ENCODE measurements around the gene PIEZO1.

DNA sequence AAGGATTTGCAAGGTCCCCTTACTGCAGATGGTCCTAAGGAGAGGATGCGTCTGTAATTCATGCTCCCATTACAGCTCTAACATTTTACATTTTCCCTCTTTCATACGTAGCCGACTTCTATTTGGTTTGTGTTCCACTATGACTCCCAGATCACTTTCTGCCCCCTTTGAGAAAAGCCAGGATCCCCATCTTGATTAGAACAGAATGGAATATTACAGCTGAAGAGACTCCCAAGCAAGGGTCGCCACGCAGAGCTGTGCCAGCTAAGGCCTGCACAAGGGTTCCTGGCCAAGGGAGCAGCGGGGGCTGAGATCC lies 15.2 kb upstream of the PIEZO1 start:
- TF ChIP-seq POLR2AphosphoS5 (IDR thresholded peaks at IDR 0.05; ENCODE audit: low read length) (no peak), CEBPB (IDR thresholded peaks at IDR 0.05; ENCODE audit: borderline replicate concordance in 1 of 2, low read depth in 2 of 2, low read length in 2 of 2) (no peak), SREBF2 (IDR thresholded peaks at IDR 0.05; ENCODE audit: low read length) (no peak), MXI1 (IDR thresholded peaks at IDR 0.05; ENCODE audit: low read depth, low read length) (no peak), TCF7 (IDR thresholded peaks at IDR 0.05; ENCODE audit: borderline replicate concordance) (no peak), POLR2A (IDR thresholded peaks at IDR 0.05; ENCODE audit: low read depth, low read length) (peak; percentile 43; the same call in 1 of the 2 replicates), SMC3 (IDR thresholded peaks at IDR 0.05; ENCODE audit: borderline replicate concordance, low read length) (no peak), ETV6 (conservative IDR thresholded peaks at IDR 0.05 in 1 of 2, IDR thresholded peaks at IDR 0.05 in 1 of 2; ENCODE audit: borderline replicate concordance in 1 of 2, low read depth in 1 of 2) (no peak), NFIC (IDR thresholded peaks at IDR 0.05; ENCODE audit: low read depth, low read length) (no peak), SIN3A (IDR thresholded peaks at IDR 0.05; ENCODE audit: low read depth, low read length) (no peak), CHD1 (IDR thresholded peaks at IDR 0.05; ENCODE audit: low read depth, low read length) (no peak)
- TF ChIP-seq, protein P1, sequence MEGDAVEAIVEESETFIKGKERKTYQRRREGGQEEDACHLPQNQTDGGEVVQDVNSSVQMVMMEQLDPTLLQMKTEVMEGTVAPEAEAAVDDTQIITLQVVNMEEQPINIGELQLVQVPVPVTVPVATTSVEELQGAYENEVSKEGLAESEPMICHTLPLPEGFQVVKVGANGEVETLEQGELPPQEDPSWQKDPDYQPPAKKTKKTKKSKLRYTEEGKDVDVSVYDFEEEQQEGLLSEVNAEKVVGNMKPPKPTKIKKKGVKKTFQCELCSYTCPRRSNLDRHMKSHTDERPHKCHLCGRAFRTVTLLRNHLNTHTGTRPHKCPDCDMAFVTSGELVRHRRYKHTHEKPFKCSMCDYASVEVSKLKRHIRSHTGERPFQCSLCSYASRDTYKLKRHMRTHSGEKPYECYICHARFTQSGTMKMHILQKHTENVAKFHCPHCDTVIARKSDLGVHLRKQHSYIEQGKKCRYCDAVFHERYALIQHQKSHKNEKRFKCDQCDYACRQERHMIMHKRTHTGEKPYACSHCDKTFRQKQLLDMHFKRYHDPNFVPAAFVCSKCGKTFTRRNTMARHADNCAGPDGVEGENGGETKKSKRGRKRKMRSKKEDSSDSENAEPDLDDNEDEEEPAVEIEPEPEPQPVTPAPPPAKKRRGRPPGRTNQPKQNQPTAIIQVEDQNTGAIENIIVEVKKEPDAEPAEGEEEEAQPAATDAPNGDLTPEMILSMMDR (IDR thresholded peaks at IDR 0.05 in 2 of 3, conservative IDR thresholded peaks at IDR 0.05 in 1 of 3; ENCODE audit: control insufficient read depth in 2 of 3, extremely low read depth in 1 of 3, insufficient read depth in 1 of 3, low read depth in 3 of 3, low read length in 3 of 3) = no peak
- TF ChIP-seq, protein P2, sequence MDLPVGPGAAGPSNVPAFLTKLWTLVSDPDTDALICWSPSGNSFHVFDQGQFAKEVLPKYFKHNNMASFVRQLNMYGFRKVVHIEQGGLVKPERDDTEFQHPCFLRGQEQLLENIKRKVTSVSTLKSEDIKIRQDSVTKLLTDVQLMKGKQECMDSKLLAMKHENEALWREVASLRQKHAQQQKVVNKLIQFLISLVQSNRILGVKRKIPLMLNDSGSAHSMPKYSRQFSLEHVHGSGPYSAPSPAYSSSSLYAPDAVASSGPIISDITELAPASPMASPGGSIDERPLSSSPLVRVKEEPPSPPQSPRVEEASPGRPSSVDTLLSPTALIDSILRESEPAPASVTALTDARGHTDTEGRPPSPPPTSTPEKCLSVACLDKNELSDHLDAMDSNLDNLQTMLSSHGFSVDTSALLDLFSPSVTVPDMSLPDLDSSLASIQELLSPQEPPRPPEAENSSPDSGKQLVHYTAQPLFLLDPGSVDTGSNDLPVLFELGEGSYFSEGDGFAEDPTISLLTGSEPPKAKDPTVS (IDR thresholded peaks at IDR 0.05; ENCODE audit: low read depth, low read length) = no peak
- TF ChIP-seq, protein P3, sequence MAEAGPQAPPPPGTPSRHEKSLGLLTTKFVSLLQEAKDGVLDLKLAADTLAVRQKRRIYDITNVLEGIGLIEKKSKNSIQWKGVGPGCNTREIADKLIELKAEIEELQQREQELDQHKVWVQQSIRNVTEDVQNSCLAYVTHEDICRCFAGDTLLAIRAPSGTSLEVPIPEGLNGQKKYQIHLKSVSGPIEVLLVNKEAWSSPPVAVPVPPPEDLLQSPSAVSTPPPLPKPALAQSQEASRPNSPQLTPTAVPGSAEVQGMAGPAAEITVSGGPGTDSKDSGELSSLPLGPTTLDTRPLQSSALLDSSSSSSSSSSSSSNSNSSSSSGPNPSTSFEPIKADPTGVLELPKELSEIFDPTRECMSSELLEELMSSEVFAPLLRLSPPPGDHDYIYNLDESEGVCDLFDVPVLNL (IDR thresholded peaks at IDR 0.05; ENCODE audit: low read depth, low read length) = no peak

Measured in GM12878 (cell line).